GM19397 (cell line): ENCODE measurements around the gene PPRC1.
"Not testable (repeated sequence)": the region's sequence is repeated elsewhere in the genome, so short reads cannot be mapped to it uniquely, and the experiment has no call there.

Source experiments
- ATAC-seq: cut with Tn5 transposase; IDR thresholded peaks from one replicate; pipeline ENCODE4 v1.9.1; 2021; ENCODE audit warnings: mild to moderate bottlenecking, moderate library complexity; ENCODE audit not compliant: unreplicated experiment

The PPRC1 gene

DNA sequence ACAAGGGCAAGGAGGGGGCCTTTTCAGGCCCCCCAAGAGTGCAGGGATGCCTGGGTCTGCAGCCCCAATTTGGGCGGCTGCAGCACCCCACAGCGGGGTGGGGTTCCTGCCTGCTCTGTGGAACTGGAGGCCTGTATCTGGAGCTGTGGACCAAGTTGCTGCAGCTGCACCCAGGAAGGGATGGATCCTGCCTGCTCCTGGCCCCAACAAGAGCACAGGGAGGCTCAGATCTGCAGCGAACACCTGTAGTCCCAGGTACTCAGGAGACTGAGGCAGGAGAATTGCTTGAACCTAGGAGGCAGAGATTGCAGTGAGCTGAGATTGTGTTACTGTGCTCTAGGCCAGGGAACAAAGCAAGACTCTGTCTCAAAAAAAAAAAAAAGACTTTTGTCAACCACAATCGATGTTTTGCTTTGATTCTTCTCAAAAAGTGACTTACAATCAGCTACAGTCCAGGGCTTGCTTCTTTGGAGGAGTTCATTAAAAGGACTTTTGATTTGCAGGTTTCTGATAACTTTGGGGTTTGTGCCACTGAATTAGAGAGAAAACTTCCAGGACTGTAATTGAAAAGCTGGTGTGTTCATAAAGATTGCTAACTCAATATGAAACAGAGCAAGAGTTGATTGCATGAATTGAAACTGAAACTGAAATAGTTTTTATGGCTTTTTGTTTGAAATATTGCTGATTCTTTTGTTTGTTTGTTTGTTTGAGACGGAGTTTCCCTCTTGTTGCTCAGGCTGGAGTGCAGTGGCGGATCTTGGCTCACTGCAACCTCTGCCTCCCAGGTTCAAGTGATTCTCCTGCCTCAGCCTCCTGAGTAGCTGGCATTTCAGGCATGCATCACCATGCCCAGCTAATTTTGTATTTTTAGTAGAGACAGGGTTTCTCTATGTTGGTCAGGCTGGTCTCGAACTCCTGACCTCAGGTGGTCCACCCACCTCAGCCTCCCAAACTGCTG lies 56.4 kb downstream of the PPRC1 start:
- ATAC-seq = not testable (repeated sequence)

DNA sequence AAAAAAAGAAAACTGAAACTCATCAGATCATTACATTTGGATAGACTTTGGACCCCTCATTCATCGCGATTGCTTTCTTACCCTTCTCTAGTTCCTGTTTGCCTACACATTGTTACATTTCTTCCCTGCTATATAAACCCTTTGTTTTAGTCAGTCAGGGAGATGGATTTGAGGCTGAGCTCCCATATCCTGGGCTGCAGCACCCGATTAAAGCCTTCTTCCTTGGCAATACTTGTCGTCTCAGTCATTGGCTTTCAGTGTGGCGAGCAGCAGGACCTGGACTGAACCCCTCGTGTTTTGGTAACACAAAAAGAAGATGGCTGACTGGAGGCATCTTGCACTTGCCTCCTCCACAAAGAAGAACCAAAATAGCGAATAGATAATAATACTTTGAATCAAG lies 59.1 kb downstream of the PPRC1 start:
- ATAC-seq = no peak

DNA sequence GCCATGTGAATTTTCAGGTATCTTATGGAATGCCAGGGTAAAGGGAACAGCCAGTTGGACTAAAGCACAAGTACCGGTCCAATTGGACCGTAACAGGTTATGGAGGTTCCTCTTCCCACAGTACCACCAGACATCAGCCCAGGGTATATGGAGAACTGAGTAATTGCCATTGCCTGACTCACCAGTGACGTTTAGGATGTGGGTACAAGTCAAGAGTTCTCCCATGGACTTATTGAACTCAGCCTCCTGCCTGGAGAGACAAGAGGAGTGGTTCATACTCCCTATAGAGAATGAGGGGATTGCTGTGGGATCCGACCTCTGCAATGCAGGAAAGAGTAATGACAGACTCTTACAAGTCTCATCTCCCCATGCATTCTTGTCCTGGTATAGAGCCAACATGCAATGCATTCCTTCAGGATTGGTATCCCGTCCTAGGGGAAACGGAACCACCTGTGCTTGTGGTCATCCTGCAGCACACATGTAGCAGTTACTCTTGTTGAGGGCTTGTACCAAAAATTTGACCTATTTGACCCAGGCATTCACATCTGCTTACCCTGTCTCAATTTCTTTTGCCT lies 62.5 kb downstream of the PPRC1 start:
- ATAC-seq = no peak

DNA sequence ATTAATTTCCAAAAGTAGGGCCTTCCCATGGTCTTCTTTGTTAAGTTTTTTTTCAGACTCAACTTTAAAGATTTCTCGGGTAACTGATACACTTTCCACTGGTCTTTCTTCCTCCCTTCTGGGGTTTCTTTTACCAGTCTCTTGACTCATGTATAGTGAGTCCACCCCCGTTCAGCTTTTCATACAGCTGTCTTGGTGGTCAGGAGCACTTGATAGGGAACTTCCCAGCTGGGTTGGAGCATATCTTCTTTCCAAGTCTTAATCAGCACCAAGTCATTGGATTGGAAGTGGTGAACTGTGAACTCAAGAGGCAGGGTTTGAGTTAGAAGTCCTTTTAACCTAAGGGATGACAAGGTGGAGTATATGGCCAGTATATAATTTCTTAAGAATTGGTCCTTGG lies 64.1 kb downstream of the PPRC1 start:
- ATAC-seq = no peak

DNA sequence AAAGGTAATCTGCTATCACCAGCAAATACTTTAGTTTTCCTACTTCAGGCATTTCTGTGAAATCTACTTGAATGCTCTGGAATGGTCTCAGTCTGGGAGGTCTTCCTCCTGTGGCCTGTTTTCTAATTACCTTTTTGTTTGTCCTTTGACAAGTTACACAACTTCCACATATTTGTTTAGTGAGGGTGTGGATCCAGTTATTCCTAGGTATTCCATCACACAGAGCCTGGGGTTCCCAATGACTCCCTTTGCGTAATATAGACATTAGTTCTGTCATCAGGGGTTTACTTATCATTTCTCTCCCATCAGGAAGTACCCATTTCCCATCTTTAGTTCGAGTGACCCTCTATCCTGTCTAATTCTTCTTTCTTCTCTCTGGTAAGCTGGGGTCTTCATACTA lies 65.2 kb downstream of the PPRC1 start:
- no peak for ATAC-seq
